Renal cortex interstitium (tissue), 11 donors: Measurements from ENCODE around the gene COMMD10. TPM values are rescaled to one million over a fixed set of nuclear protein-coding genes. Genes with fewer than 3 reads are reported as not detected.

Experiments
- DNase-seq, 11 donors: peaks; one replicate each; pipeline ENCODE4 v3.0.0-alpha.2; 2013; ENCODE audit warnings: low read depth in 9 of 11, low spot score in 4 of 11; ENCODE audit errors: extremely low read depth in 1 of 11
- polyA plus RNA-seq, 3 donors: library from polyadenylated mRNA; unstranded; fragments of 120-200 nt; gene quantifications; one replicate each; pipeline ENCODE4 v1.2.1, GENCODE V29; 2013; ENCODE audit not compliant: insufficient read length in 3 of 3

The COMMD10 gene
- polyA plus RNA-seq, 3 donors = 52.7 to 65.6 (median 57.3) TPM

GRCh38 chr5:116271446-116272025 is 186.7 kb downstream of the COMMD10 start:
- no peak for DNase-seq

DNA sequence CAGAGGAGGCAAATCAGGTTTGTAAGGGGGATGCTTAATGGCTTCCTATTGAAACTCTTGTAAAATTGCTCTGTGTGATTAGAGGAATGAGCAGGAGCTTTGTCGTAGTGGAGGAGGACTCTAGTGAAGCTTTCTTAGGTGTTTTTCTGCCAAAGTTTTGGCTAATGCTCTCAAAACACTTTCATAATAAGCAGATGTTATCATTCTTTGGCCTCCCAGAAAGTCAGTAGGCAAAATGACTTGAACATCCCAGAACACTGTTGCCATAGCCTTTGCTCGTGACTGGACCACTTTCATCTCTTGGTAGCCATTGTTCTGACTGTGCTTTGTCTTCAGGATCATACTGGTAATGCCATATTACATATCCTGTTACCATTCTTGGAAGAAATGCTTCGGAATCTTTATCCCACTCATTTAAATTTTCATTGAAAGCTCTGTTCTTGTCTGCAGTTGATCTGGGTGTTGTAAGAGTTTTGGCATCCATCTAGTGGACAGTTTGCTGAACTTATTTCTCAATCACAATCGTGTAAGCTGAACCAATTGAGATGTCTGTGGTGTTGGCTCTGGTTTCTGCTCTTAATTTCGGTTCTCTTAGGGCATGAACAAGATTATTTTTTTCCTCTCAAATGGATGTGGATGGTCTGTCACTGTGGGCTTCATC is 187.6 kb downstream of the COMMD10 start:
- DNase-seq = no peak

DNA sequence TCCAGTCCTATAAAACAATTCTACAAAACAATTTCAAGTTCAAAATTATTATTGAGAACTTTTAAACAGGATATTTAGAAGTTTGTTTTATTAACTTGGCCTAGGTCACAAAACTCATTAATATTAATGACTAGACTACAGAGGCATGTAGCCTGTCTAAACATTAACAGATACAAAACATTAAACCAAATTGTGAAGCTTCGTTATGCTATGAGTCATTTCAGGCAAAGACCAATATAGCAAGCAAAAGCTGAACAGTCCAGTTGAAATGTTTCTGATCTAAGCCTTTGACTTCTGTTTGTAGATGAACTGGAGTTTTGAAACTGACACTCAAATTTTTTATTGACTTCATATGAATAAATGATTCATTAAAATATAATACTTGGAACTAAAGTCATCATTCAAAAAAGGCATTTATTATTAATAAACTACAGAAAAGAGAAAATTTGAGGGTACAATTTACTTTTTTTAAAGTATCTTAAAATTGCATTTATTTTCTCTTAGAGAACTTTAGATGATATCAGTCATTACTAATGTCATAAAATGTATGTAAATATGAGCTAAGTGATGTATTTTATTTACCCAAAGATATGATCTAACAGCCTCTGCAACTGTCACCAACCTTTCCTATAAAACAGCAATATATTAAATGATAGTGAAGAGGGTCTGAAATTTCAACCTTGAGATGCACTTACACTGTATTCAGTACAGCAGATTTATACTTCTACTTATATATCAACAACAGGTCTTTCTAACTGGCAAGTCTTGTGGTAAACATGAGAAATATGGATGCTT is 188.8 kb downstream of the COMMD10 start:
- DNase-seq = peak in 5 of 11 donors; percentile 15 to 60 (median 32)

- DNase-seq = no peak
These were observed 189.4 kb downstream of the COMMD10 start for GRCh38 chr5:116274251-116274650.

- no peak for DNase-seq
These were observed 190.5 kb downstream of the COMMD10 start for GRCh38 chr5:116275282-116275681.

DNA sequence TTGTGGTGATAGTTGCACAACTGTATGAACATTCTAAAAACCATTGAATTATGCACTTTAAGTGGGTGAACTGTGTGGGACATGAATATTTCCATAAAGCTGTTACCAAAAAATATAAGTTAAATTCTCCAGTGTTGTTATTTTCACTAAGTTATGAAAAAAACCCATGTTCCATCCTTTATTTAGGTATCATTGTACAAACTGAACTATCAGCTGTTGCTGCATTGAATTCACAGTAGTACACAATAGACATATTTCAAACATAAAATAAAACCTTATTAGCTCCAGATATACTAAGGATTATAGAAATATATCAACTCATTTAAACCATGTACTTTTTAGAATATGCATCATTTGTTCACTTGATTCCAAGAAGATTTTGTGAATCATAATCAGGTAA is 192.1 kb downstream of the COMMD10 start:
- DNase-seq = no peak

DNA sequence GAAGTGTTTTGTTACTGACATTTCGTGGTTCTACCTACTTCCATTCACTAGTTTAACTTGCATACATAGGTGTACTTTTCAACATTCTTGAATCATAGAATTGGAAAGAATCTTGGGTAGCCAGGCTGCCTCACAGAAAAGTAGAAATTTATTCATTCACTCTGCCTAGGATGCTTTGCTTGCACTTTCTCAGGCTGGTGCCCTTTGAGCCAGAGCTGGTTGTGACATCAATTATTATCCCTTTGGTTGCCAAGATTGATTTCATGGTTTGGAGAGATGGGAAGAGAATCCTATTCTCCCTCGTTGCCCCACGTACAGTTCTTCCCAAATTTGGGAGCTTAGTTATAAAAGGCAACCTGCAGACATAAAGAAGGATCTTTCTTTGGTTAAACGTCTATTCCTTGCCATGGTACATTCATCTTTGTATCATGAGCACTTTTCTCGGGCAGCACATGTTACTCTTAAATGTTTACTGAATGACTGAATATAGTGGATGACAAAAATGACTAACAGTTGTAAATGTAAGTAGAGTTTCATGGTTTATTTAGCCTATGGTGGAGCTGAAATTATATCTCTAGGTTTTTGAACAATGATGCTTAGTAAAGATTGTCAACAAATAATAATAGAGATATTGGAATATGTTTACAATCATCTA is 195.5 kb downstream of the COMMD10 start:
- DNase-seq = no peak

GRCh38 chr5:116281309-116281708 is 196.5 kb downstream of the COMMD10 start:
- DNase-seq = no peak

DNA sequence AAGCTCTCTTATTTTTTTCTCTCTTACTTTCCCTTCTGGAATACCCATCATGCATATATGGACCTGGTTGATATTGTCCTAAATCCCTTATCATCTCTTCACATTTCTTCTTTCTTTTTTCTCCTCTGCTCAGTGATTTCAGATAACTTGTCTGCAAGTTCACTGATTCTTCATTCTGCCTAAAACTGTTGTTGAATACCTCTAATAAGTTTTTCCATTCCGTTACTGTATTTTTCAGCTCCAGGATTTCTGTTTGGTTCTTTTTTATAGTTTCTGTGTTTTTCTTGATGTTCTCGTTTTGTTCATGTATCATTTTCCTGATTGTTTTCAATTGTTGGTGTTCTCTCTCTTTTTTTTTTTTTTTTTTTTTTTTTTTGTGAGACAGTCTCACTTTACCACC is 203.7 kb downstream of the COMMD10 start:
- DNase-seq = no peak

DNA sequence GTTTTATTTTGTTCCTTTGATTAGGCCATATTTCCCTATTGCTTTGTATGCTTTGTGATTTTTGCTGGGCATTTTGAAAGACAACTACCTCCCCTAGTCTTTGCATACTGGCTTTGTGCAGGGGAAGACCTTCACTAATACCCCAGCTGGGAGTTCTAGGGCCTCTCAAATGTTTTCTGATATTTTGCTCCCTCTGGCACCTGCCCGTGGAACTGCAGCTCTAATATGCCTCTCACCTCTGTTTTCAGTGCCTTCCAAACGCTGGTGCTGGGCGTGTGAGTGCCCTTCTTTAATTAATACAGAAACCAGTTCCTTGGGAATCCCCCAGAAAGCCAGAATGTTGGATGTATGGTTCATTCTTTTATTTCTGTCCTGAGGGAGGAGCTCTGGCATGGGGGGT is 204.5 kb downstream of the COMMD10 start:
- no peak for DNase-seq

GRCh38 chr5:116291271-116291670 is 206.4 kb downstream of the COMMD10 start:
- no peak for DNase-seq

DNA sequence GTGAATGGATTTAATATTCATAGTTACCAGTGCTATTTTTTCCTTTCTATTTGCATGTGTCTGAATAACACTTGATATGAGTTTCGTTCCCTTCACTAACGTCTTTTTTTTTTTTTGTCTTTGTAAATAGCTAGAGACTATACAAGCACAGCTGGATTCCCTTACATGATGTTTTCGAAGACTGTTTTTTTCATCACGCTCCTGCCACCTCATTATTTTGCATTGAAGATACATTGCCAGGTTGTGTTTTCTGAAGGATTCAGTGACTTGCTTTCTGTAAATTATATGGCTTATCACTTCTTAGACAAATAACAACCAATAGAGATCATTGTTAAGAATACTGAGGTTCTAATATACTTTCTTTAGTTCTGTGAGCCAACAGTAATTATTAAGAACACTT is 207.5 kb downstream of the COMMD10 start:
- DNase-seq = peak in 1 of 11 donors; percentile 11

- DNase-seq = no peak
These were observed 211.7 kb downstream of the COMMD10 start for GRCh38 chr5:116296335-116297072.

DNA sequence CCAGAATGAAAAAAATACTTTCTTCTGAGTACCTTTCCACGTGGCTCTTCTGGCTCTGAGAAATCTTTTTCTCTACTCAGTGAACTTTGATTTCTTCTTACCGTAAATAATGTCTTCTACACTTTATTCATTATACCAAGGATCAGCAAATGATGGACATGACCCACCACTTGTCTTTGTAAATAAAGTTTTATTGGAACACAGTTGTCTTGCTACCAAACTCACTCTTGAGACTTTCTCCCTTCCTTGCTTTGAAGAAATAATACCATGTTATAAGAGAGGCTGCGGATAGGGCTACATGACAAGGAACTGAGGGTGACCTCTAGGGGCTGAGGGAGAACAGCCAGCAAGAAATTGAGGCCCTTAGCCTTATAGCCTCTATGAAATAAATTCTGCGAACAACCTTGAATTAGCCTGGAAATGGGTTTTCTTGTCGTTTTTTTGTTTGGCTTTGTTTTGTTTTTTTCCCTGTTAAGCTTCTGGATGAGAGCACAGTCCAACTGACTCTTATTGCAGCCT is 212.5 kb downstream of the COMMD10 start:
- DNase-seq = no peak

- DNase-seq = peak in 10 of 11 donors; percentile 39 to 78 (median 57)
These were observed 215.2 kb downstream of the COMMD10 start for GRCh38 chr5:116299746-116300640.

DNA sequence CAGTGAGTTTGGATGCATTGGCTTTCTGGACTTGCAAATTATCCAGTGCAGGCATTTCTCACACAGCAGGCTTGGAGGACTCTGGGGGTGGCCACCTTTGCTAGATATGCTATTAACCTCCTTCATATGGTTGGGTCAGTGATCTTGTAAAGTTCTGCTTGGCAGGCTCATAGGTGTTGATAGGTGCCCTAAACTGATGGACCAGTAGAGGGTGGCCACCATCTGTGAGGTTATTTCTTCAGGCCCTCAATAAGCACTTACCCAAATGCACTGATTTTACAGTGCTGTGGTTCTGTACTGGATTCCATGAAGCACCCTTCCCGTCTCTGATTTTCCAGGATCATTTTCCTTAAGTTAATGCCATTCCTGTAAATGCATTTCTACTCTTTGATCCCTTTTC is 216.3 kb downstream of the COMMD10 start:
- DNase-seq = no peak

- DNase-seq = no peak
These were observed 218.5 kb downstream of the COMMD10 start for GRCh38 chr5:116303340-116303739.

DNA sequence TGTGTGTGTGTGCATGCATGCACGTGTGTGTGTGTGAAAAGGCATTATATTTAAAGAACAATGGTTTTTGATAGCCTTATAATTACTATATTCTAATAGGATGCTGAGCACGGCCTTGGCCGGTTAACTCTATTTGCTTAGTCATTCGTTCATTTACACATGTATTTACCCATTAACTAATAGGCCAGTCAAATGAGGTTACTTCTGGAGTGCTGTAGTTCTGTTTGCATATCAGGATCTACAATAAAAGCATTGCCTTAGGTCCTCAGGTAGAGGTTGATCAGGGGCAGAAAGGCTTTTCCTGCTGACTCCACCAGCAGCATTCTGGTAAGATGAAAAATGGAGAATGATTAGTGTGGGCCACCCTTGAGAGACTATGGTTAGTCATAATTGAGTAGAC is 219.0 kb downstream of the COMMD10 start:
- no peak for DNase-seq
